Activated CD8-positive, alpha-beta memory T cell treated with anti-CD3 and anti-CD28 coated beads, Interleukin-2, amount 50 U/mL, for 24 hours (primary cell): ENCODE results near the gene KLHDC4.
"Not testable (repeated sequence)": the region's sequence is repeated elsewhere in the genome, so short reads cannot be mapped to it uniquely, and the experiment has no call there.

ENCODE experiments used
- DNase-seq: peaks from one replicate; pipeline ENCODE4 v3.0.0-alpha.2; 2020; ENCODE audit errors: extremely low read depth

The KLHDC4 gene

GRCh38 chr16:87742781-87743490, 22.9 kb downstream of the KLHDC4 start:
- no peak for DNase-seq

- DNase-seq = no peak
These were observed 23.9 kb downstream of the KLHDC4 start for GRCh38 chr16:87741700-87742415.

DNA sequence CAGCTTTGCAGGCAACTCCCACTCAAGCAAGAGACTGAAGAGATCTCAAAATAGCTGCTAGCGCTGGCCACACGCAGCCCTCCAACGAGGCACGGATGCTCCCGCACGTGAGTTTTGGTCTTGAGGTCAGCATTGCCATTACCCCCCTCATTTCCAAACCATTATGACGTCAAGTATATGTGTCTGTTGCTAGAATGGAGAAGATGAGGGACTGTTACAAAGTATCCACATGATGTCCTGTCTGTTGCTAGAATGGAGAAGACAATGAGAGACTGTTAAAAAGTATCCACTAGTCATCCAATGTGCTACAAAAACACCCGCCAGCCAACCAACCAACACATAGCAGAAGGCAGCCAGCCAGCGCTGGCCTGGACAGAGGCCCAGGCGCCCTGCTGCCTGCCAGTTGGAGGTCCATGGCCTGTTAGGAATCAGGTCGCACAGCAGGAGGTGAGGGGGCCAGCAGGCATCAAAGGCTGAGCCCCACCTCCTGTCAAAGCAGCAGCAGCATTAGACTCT, 24.8 kb downstream of the KLHDC4 start:
- no peak for DNase-seq

GRCh38 chr16:87740441-87740840, 25.3 kb downstream of the KLHDC4 start:
- DNase-seq = no peak

- no peak for DNase-seq
These were observed 26.0 kb downstream of the KLHDC4 start for GRCh38 chr16:87739801-87740200.

- DNase-seq = no peak
These were observed 29.8 kb downstream of the KLHDC4 start for GRCh38 chr16:87736008-87736382.

DNA sequence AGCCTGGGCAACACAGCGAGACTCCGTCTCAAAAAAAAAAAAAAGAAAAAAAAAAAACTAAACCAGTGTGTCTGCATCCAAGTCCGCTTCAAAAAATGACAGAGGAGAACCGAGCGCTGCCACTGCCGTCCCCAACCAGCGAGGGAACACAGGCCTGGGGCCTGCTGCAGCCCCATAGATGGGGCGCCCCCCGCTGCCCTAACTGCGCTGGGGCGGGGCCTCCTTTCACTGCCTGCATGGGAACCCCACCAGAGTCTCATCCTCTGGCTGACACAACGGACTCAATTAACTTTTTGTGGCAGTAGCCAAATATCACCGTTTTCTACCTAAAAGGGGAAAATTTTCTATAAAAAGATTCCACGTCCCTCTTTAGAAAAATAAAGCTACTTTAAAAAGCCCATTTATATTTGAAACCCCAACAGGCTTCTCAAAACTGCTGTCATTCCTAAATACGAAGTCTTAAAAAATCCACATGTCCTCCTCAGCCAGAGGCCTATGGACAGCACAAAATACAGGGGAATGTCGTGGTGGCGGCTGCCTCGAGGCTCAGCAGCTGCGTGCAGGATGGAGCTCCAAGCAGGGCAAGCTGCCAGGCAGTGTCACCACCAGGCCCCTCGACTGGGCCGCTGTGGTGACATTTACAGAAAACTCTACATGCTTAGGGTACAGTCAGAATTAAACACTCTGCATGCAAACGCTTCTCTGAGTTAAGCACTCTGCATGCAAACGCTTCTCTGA, 30.3 kb downstream of the KLHDC4 start:
- DNase-seq = no peak

- no peak for DNase-seq
These were observed 31.1 kb downstream of the KLHDC4 start for GRCh38 chr16:87734644-87735043.

DNA sequence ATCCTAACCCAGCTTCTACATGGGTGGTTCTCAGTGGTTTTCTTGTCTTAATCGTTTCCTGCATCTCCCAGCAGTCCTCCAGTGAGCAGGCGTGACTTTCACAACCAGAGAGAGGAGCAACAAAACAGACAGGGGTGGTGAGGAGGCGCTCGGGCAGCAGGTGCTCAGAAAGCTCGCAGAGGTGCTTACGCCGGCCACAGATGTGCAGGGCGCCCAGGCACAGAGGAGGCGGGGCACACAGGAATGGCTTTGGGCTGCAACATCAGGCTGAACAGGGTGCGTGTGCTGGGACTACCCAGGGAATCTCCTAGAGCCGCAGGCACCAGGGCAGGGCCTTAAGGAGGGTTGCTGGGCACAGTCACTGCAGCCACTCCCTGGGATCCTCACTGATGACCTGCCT, 32.6 kb downstream of the KLHDC4 start:
- no peak for DNase-seq

DNA sequence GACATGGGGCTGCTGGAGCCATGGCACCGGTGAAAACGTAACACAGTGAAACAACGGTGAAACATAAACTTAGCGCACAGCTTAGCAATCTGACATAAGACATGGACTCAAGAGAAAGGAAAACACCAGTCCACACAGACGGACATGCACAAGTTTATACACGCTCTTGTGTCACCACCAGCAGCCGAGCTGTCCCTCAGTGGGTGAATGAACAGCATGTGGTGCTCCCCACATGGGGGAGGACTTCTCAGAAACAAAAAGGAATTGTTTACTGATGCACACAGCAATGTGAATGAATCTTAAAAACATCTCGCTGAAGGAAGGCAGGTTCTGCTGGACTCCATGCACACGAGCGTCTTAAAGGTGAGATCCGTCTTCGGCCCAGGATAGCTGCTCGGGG, 34.2 kb downstream of the KLHDC4 start:
- DNase-seq = no peak

- DNase-seq = no peak
These were observed 36.4 kb downstream of the KLHDC4 start for GRCh38 chr16:87729266-87729954.

DNA sequence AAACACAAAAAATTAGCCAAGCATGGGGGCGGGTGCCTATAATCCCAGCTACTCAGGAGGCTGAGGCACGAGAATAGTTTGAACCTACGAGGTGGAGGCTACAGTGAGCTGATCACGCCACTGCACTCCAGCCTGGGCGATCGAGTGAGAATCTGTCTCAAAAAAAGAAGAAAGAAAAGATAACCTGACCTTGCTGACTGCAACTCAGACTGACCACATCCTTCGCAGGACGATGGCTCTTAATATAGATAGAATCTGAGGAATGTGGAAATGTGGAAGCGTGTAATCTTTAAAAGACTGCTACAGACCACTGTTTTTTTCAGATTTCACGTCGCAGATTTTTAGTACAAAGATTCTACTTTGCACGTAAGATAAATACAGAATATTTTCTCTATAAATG, 37.8 kb downstream of the KLHDC4 start:
- DNase-seq = no peak

DNA sequence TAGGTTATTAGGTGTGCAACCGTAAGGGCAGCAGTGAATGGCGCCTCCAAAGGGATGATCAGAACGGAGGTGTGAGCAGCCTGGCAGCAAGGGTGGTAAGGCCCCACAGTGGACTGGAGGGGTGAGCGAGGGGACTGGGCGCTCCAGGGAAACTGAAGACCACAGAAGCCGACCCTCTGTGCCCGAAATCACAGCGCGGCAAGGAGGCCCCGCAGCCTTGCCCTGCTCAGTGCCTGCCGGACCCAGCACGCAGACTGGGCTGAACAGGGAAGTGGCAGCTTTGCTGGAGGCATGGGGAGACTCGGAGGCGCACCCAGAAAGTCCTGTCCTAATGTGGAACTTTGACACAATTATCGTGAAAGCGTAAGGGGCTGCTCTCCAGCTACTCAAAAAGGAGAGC, 38.4 kb downstream of the KLHDC4 start:
- no peak for DNase-seq

DNA sequence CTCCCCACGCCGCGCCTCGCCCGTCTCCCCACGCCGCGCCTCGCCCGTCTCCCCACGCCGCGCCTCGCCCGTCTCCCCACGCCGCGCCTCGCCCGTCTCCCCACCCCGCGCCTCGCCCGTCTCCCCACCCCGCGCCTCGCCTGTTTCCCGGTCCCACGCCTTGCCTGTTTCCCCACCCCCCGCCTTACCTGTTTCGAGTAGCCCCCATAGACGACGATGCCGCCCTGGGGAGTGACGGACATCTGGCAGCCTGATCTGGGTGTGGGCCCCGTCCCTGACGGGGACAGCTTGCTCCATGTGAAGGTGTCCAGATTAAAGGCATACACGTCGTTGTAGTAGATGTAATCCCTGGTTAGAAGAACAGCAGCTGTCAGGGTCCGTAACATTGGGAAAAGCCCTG, 39.2 kb downstream of the KLHDC4 start:
- DNase-seq = not testable (repeated sequence)

- no peak for DNase-seq
These were observed 40.1 kb downstream of the KLHDC4 start for GRCh38 chr16:87725596-87726235.

GRCh38 chr16:87724490-87725291, 41.1 kb downstream of the KLHDC4 start:
- no peak for DNase-seq

DNA sequence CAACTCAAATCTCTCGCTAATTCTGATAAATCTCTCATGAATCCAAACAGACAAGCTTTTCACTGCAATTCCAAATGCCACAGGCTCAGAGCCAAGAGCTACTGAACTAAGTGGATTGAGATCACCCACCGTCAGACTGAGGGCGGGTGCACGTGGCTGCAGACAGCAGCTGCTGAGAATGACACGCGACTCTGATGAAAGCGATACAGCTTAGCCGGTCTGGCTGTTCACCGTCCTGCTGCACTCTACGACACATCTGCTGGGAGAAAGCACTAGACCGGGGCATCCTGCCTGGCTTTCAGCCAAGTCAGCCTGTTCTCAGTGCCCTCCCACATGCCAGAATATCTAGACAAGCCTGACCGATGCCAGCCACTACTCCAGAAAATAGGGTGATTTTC, 42.6 kb downstream of the KLHDC4 start:
- DNase-seq = no peak

- no peak for DNase-seq
These were observed 43.1 kb downstream of the KLHDC4 start for GRCh38 chr16:87722590-87723225.

DNA sequence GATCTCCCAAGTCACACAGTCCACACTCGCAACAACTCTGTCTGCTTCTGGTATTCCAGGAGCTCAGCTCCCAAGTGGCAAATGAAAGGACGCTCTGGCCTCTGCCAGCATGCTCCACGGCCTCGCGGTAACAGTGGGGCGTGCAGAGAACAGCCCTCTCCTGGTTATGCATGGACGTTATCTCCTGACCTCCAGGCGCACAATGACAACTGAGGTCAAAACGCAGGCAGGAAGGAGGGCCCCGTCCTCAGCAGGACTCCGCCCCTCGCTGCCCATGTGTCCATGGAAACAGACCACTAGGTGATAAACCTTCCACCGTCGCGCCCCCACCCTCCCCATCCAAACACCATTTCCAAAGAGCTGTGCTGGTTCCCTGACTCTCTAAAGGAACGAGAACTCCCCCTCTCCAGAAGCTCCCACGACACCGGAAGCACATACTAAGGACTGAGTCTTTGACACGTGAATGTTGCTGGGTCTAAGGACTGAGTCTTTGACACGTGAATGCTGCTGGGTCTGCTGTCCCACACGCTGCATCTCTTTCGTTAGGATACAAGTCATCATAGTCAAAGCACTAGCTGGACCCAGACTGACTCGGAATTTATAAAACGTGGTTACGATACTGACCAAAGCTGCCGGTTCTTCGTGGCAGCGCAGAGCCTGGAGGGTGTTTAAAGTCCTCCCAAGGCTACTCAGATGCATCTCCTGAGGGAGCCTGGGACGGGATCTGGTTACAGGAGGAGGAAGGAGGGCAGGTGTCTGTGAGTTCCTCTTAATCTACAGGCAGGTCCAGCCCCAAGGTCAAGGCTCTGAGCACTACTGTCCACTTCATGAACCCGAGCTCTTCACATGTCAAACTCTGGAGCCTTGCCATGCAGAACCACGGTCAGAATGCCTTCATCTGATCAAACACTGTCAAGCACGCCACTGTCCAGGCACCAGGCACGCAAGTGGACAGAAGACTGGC, 43.9 kb downstream of the KLHDC4 start:
- DNase-seq = no peak
